PC-3 (cell line): ENCODE data around the gene HIGD1C. TPM values are rescaled to one million over a fixed set of nuclear protein-coding genes. Genes with fewer than 3 reads are reported as not detected.
"Not testable (repeated sequence)": the region's sequence is repeated elsewhere in the genome, so short reads cannot be mapped to it uniquely, and the experiment has no call there.

ENCODE experiments used
- ATAC-seq: fragments of 200-7000 bp; cut with Tn5 transposase; 2 replicates; pipeline ENCODE4 v1.9.1; 2020; ENCODE audit warnings: mild to moderate bottlenecking, moderate library complexity
- BruUV-seq: library from RNA; stranded (reverse); fragments of 400-500 nt; replicated peaks from 2 replicates; lab custom pipeline; 2021; lab: Mats Ljungman, UMichigan
- CTCF ChIA-PET: fragments of 300-600 bp; sonication (Branson Sonifier 250); formaldehyde crosslinking; loops from one replicate; lab custom pipeline; 2022; ENCODE audit warnings: antibody characterized with exemption; lab: Charles Lee
- POLR2A ChIA-PET: fragments of 300-600 bp; sonication (Branson Sonifier 250); formaldehyde crosslinking; loops from one replicate; lab custom pipeline; 2022; ENCODE audit warnings: antibody characterized with exemption; ENCODE audit not compliant: unreplicated experiment; lab: Charles Lee
- DNase-seq: peaks from one replicate; pipeline ENCODE4 v3.0.0-alpha.2; 2015
- H2AFZ ChIP-seq: fragments of 300-600 bp; sonication (generic); 2 replicates; pipeline ENCODE4 v1.6.0; 2016; ENCODE audit warnings: antibody characterized with exemption, low read length
- H3F3A ChIP-seq: fragments of 300-600 bp; sonication (generic); one replicate; pipeline ENCODE4 v1.6.0; 2017; ENCODE audit warnings: antibody characterized with exemption, low read length, control low read depth, mild to moderate bottlenecking; ENCODE audit not compliant: unreplicated experiment
- H3K27ac ChIP-seq: fragments of 300-600 bp; sonication (generic); 2 replicates; pipeline ENCODE4 v1.5.1; 2016; ENCODE audit warnings: mild to moderate bottlenecking, low read length
- H3K27me3 ChIP-seq: fragments of 300-600 bp; sonication (generic); 2 replicates; pipeline ENCODE4 v1.6.1; 2016; ENCODE audit warnings: low read length, mixed read lengths
- H3K36me3 ChIP-seq: fragments of 300-600 bp; sonication (generic); 2 replicates; pipeline ENCODE4 v1.6.1; 2016; ENCODE audit warnings: low read depth, mixed run types, low read length, mixed read lengths
- H3K4me1 ChIP-seq: fragments of 300-600 bp; sonication (generic); 2 replicates; pipeline ENCODE4 v1.5.1; 2016; ENCODE audit warnings: low read length; ENCODE audit not compliant: insufficient read depth
- H3K4me2 ChIP-seq: fragments of 300-600 bp; sonication (generic); 2 replicates; pipeline ENCODE4 v1.6.0; 2016; ENCODE audit warnings: low read length
- H3K4me3 ChIP-seq: fragments of 300-600 bp; sonication (generic); 2 replicates; pipeline ENCODE4 v1.5.1; 2016; ENCODE audit warnings: mild to moderate bottlenecking, low read length, mixed read lengths
- H3K79me2 ChIP-seq: fragments of 300-600 bp; sonication (generic); 2 replicates; pipeline ENCODE4 v1.6.1; 2017; ENCODE audit warnings: low read length, mixed read lengths
- H3K9ac ChIP-seq: fragments of 300-600 bp; sonication (generic); 2 replicates; pipeline ENCODE4 v1.6.0; 2016; ENCODE audit warnings: mild to moderate bottlenecking, low read length
- H3K9me2 ChIP-seq: fragments of 300-600 bp; sonication (generic); replicated peaks from 2 replicates; pipeline ENCODE4 v1.6.1; 2016; ENCODE audit warnings: mixed run types, low read length, mixed read lengths
- H3K9me3 ChIP-seq: fragments of 300-600 bp; sonication (generic); 2 replicates; pipeline ENCODE4 v1.6.1; 2016; ENCODE audit warnings: low read length, mixed read lengths
- H4K20me1 ChIP-seq: fragments of 300-600 bp; sonication (generic); 2 replicates; pipeline ENCODE4 v1.6.1; 2016; ENCODE audit warnings: low read length, mixed read lengths
- EZH2 ChIP-seq: fragments of 300-600 bp; sonication (generic); IDR thresholded peaks from one replicate; pipeline ENCODE4 v1.6.1; 2017; ENCODE audit warnings: antibody characterized with exemption, mild to moderate bottlenecking, low read length; ENCODE audit not compliant: unreplicated experiment
- EZH2phosphoT487 ChIP-seq: fragments of 300-600 bp; sonication (generic); IDR thresholded peaks from 2 replicates; pipeline ENCODE4 v1.6.1; 2018; ENCODE audit warnings: mild to moderate bottlenecking, antibody characterized with exemption, low read length, borderline replicate concordance
- intact Hi-C: fragments of 100-400 bp; cut with micrococcal nuclease; formaldehyde crosslinking; loops from 2 replicates; pipeline ENCODE4 v1.9.0; 2023
- total RNA-seq: library from RNA; depleted of rRNA; stranded (reverse); fragments of >200 nt; gene quantifications from 2 replicates; pipeline ENCODE4 v1.2.3, GENCODE V29; 2014
- TF ChIP-seq, protein P1 (sequence below): fragments of 300-600 bp; sonication (generic); conservative IDR thresholded peaks from 2 replicates; pipeline ENCODE4 v1.5.1; 2017; ENCODE audit warnings: antibody characterized with exemption, low read depth, mild to moderate bottlenecking, low read length

HIGD1C gene
- total RNA-seq, 1 experiment from 2014 or later, result not detected

DNA sequence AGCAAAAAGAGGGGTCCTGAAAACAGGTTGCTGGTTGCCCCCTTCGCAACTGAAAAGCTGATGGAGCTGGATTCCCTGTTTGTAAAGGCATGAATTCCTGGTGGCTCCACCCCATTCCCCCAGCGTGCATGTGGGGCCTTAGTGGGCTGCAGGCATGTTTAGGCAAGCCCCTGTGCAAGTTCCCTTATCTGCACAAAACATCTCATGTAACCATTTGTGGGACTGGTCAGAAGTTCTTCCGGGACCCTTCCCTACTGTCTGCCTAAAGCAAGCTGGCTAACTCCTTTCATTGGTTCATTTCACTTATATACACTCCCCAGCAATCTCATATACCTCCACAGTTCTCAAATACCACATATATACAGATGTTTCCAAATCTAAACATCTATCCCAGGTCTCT is 24.0 kb upstream of the HIGD1C start:
- POLR2A ChIA-PET, result no interaction called here
- no peak overlapping the region for H2AFZ ChIP-seq

DNA sequence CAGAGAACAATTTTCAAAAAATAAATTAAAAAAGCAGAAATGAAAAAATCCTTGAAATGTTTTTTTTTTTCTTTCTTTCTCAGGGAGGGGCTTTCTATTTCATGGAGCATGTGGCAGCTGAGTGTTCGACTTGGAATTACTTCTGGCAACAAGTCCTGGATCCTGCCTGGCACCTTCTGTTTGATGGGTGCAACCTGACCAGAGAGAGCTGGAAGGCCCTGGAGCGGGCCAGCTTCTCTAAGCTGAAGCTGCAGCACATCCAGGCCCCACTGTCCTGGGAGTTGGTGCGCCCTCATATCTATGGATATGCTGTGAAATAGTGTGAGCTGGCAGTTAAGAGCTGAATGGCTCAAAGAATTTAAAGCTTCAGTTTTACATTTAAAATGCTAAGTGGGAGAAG is 22.5 kb upstream of the HIGD1C start:
- H3K4me2 ChIP-seq, result no peak overlapping the region
- H3K4me3 ChIP-seq, result no peak overlapping the region
- H3K27ac ChIP-seq, result no peak overlapping the region
- TF ChIP-seq, protein P1, sequence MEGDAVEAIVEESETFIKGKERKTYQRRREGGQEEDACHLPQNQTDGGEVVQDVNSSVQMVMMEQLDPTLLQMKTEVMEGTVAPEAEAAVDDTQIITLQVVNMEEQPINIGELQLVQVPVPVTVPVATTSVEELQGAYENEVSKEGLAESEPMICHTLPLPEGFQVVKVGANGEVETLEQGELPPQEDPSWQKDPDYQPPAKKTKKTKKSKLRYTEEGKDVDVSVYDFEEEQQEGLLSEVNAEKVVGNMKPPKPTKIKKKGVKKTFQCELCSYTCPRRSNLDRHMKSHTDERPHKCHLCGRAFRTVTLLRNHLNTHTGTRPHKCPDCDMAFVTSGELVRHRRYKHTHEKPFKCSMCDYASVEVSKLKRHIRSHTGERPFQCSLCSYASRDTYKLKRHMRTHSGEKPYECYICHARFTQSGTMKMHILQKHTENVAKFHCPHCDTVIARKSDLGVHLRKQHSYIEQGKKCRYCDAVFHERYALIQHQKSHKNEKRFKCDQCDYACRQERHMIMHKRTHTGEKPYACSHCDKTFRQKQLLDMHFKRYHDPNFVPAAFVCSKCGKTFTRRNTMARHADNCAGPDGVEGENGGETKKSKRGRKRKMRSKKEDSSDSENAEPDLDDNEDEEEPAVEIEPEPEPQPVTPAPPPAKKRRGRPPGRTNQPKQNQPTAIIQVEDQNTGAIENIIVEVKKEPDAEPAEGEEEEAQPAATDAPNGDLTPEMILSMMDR, result no peak
- no peak for TF ChIP-seq EZH2phosphoT487
- TF ChIP-seq EZH2, result no peak
- CTCF ChIA-PET, result no interaction called here
- no peaks in the 10 kb centered on the region for H3K27me3 ChIP-seq
- H3F3A ChIP-seq, result no peaks in the 10 kb centered on the region
- intact Hi-C loops, result loop anchor here (10.0 kb wide), 1 partner anchor 65 kb away; no protein-coding TSS in a partner anchor
- no peaks in the 10 kb centered on the region for H3K79me2 ChIP-seq
- DNase-seq (no peak), ATAC-seq (no peak)
- H3K9me2 ChIP-seq, result no peaks in the 10 kb centered on the region
- H3K9ac ChIP-seq, result no peak overlapping the region
- H3K9me3 ChIP-seq, result no peaks in the 10 kb centered on the region
- no peaks in the 10 kb centered on the region for H3K36me3 ChIP-seq
- POLR2A ChIA-PET, result no interaction called here
- H4K20me1 ChIP-seq, result no peaks in the 10 kb centered on the region
- no peak overlapping the region for H2AFZ ChIP-seq
- peaks cover 5% of the 10 kb centered on the region for H3K4me1 ChIP-seq
- no TSS peak for BruUV-seq

More for the DNA sequence above, 24.0 kb upstream of the HIGD1C start:
- no TSS peak for BruUV-seq
- Histone ChIP-seq H3K27ac (no peak overlapping the region), H3K9ac (no peak overlapping the region), H4K20me1 (no peaks in the 10 kb centered on the region), H3K4me2 (no peak overlapping the region), H3K4me1 (peaks cover 14% of the 10 kb centered on the region), H3K4me3 (no peak overlapping the region), H3K9me3 (no peaks in the 10 kb centered on the region), H3F3A (no peaks in the 10 kb centered on the region), H3K79me2 (no peaks in the 10 kb centered on the region), H3K9me2 (no peaks in the 10 kb centered on the region), H3K27me3 (no peaks in the 10 kb centered on the region), H3K36me3 (no peaks in the 10 kb centered on the region)
- intact Hi-C loops, result loop anchor here (10.0 kb wide), 1 partner anchor 64 kb away; no protein-coding TSS in a partner anchor
- no peak for DNase-seq
- CTCF ChIA-PET, result interaction anchor here (0.6 kb wide), 1 partner anchor 163 kb away, joined by 4 read pairs; no protein-coding TSS in a partner anchor
- TF ChIP-seq EZH2phosphoT487 (no peak), EZH2 (no peak)
- TF ChIP-seq, protein P1, result no peak
- ATAC-seq, result no peak

DNA sequence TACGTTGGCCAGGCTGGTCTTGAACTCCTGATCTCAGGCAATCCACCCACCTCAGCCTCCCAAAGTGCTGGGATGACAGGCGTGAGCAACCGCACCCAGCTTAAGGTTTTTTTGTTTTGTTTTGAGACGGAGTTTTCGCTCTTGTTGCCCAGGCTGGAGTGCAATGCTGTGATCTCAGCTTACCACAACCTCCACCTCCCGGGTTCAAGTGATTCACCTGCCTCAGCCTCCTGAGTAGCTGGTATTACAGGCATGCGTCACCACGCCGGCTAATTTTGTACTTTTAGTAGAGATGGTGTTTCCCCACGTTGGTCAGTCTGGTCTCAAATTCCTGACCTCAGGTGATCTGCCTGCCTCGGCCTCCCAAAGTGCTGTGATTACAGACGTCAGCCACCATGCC is 21.9 kb upstream of the HIGD1C start:
- H2AFZ ChIP-seq, CTCF ChIA-PET, BruUV-seq, H3K36me3 ChIP-seq, DNase-seq, intact Hi-C loops, H3K4me1 ChIP-seq, POLR2A ChIA-PET, H3K27me3 ChIP-seq, H3K9me2 ChIP-seq, H3K4me3 ChIP-seq, H3K9ac ChIP-seq, H3F3A ChIP-seq, ATAC-seq, H3K4me2 ChIP-seq, H4K20me1 ChIP-seq, H3K9me3 ChIP-seq, H3K79me2 ChIP-seq, H3K27ac ChIP-seq: not testable (repeated sequence)
